Smooth muscle cell (in vitro differentiated cells): ENCODE measurements around the gene RNF144B. TPM values are rescaled to one million over a fixed set of nuclear protein-coding genes. Genes with fewer than 3 reads are reported as not detected.

ENCODE experiments used
- DNase-seq: peaks from one replicate; lab custom pipeline; 2025; ENCODE audit not compliant: unreplicated experiment; lab: John Stamatoyannopoulos, UW
- H2AFZ ChIP-seq: fragments of 200-600 bp; sonication (generic); 2 replicates; pipeline ENCODE4 v1.6.0; 2016; ENCODE audit warnings: antibody characterized with exemption, low read depth, mild to moderate bottlenecking
- H3F3A ChIP-seq: fragments of 200-600 bp; sonication (generic); 2 replicates; pipeline ENCODE4 v1.6.0; 2017; ENCODE audit warnings: antibody characterized with exemption, low read depth
- H3K27ac ChIP-seq: fragments of 200-600 bp; sonication (generic); 2 replicates; pipeline ENCODE4 v1.5.1; 2016; ENCODE audit warnings: low read depth, mild to moderate bottlenecking
- H3K27me3 ChIP-seq: fragments of 200-600 bp; sonication (generic); 2 replicates; pipeline ENCODE4 v1.6.1; 2016; ENCODE audit warnings: low read depth, mild to moderate bottlenecking
- H3K36me3 ChIP-seq: fragments of 200-600 bp; sonication (generic); 2 replicates; pipeline ENCODE4 v1.5.1; 2016; ENCODE audit warnings: low read depth
- H3K4me1 ChIP-seq: fragments of 200-600 bp; sonication (generic); 2 replicates; pipeline ENCODE4 v1.5.1; 2016; ENCODE audit warnings: low read depth
- H3K4me2 ChIP-seq: fragments of 200-600 bp; sonication (generic); 2 replicates; pipeline ENCODE4 v1.6.0; 2016; ENCODE audit warnings: mild to moderate bottlenecking
- H3K4me3 ChIP-seq: fragments of 200-600 bp; sonication (generic); 2 replicates; pipeline ENCODE4 v1.5.1; 2016; ENCODE audit warnings: mild to moderate bottlenecking
- H3K79me2 ChIP-seq: fragments of 200-600 bp; sonication (generic); 2 replicates; pipeline ENCODE4 v1.6.0; 2016; ENCODE audit warnings: low read depth, mild to moderate bottlenecking
- H3K9ac ChIP-seq: fragments of 200-600 bp; sonication (generic); 2 replicates; pipeline ENCODE4 v1.6.0; 2016; ENCODE audit warnings: low read depth
- H3K9me3 ChIP-seq: fragments of 200-600 bp; sonication (generic); replicated peaks from 2 replicates; pipeline ENCODE4 v1.5.1; 2016; ENCODE audit warnings: low read depth
- H4K20me1 ChIP-seq: fragments of 200-600 bp; sonication (generic); 2 replicates; pipeline ENCODE4 v1.6.0; 2016; ENCODE audit warnings: low read depth
- CTCF ChIP-seq: fragments of 200-600 bp; sonication (generic); IDR thresholded peaks from 2 replicates; pipeline ENCODE4 v1.5.1; 2017; ENCODE audit warnings: borderline replicate concordance, mild to moderate bottlenecking, antibody characterized with exemption; ENCODE audit not compliant: insufficient read depth, poor library complexity, severe bottlenecking
- WGBS: methylation state at CpG from one replicate; pipeline ENCODE4 v1.1.7; 2016; ENCODE audit warnings: low lambda C conversion rate; 5-methylcytosine and 5-hydroxymethylcytosine counted together
- polyA plus RNA-seq: library from polyadenylated mRNA; unstranded; fragments of >200 nt; fragmentation: Nextera tagmentation; extraction: Ambion mirVana; gene quantifications from 2 replicates; pipeline ENCODE4 v1.2.1, GENCODE V29; 2016
- total RNA-seq: library from RNA; depleted of rRNA; stranded (reverse); fragments of >200 nt; gene quantifications from 2 replicates; pipeline ENCODE4 v1.2.3, GENCODE V29; 2014

The RNF144B gene
- total and polyA plus RNA-seq, 2 experiments from 2014 or later, result 3.4 to 10.9 TPM

GRCh38 chr6:18503593-18504231, 116.6 kb downstream of the RNF144B start:
- H3K27ac ChIP-seq, result no peak overlapping the region

GRCh38 chr6:18504232-18504596, 117.1 kb downstream of the RNF144B start:
- Histone ChIP-seq H3K4me1 (peaks cover 8% of the 10 kb centered on the region), H3K4me3 (peak overlapping the region; percentile 41), H3K79me2 (no peaks in the 10 kb centered on the region), H3K27ac (no peak overlapping the region), H4K20me1 (no peaks in the 10 kb centered on the region), H3K4me2 (no peak overlapping the region), H3K27me3 (no peaks in the 10 kb centered on the region), H3K9ac (no peak overlapping the region), H2AFZ (peak overlapping the region; percentile 88), H3K9me3 (no peaks in the 10 kb centered on the region), H3F3A (peaks cover 5% of the 10 kb centered on the region), H3K36me3 (no peaks in the 10 kb centered on the region)
- TF ChIP-seq CTCF, result no peak
- DNase-seq, result no peak
- 39% methylated on average over 2 of the region's 2 CpGs for WGBS

More at GRCh38 chr6:18503593-18504231, 116.6 kb downstream of the RNF144B start:
- 44% methylated on average over 11 of the region's 11 CpGs for WGBS
- peak; percentile 82 for TF ChIP-seq CTCF
- peaks cover 5% of the 10 kb centered on the region for H3F3A ChIP-seq
- H3K36me3 ChIP-seq, result no peaks in the 10 kb centered on the region
- peaks cover 8% of the 10 kb centered on the region for H3K4me1 ChIP-seq
- H4K20me1 ChIP-seq, result no peaks in the 10 kb centered on the region
- no peak overlapping the region for H3K9ac ChIP-seq
- no peaks in the 10 kb centered on the region for H3K27me3 ChIP-seq
- H3K4me2 ChIP-seq, result peak overlapping the region; percentile 83
- no peak for DNase-seq
- no peaks in the 10 kb centered on the region for H3K9me3 ChIP-seq
- H3K79me2 ChIP-seq, result no peaks in the 10 kb centered on the region
- H3K4me3 ChIP-seq, result peak overlapping the region; percentile 41
- peak overlapping the region; percentile 88 for H2AFZ ChIP-seq

GRCh38 chr6:18506382-18507017, 119.3 kb downstream of the RNF144B start:
- Histone ChIP-seq H2AFZ (no peak overlapping the region), H3K9me3 (no peaks in the 10 kb centered on the region), H3K4me2 (peak overlapping the region; percentile 5), H4K20me1 (no peaks in the 10 kb centered on the region), H3K79me2 (no peaks in the 10 kb centered on the region), H3K4me3 (no peak overlapping the region), H3K36me3 (no peaks in the 10 kb centered on the region), H3K27ac (no peak overlapping the region), H3K27me3 (no peaks in the 10 kb centered on the region), H3F3A (peaks cover 5% of the 10 kb centered on the region), H3K9ac (no peak overlapping the region), H3K4me1 (peaks cover 8% of the 10 kb centered on the region)
- 44% methylated on average over 15 of the region's 15 CpGs for WGBS
- no peak for TF ChIP-seq CTCF
- no peak for DNase-seq
